ENCODE results near the gene HAAO. TPM values are rescaled to one million over a fixed set of nuclear protein-coding genes. Genes with fewer than 3 reads are reported as not detected.
A peak's percentile ranks its signal among the peaks of the same experiment; 100 is the strongest.
"Not testable (repeated sequence)": the region's sequence is repeated elsewhere in the genome, so short reads cannot be mapped to it uniquely, and the experiment has no call there.

The HAAO gene
- not detected in 2 replicates for total RNA-seq

DNA sequence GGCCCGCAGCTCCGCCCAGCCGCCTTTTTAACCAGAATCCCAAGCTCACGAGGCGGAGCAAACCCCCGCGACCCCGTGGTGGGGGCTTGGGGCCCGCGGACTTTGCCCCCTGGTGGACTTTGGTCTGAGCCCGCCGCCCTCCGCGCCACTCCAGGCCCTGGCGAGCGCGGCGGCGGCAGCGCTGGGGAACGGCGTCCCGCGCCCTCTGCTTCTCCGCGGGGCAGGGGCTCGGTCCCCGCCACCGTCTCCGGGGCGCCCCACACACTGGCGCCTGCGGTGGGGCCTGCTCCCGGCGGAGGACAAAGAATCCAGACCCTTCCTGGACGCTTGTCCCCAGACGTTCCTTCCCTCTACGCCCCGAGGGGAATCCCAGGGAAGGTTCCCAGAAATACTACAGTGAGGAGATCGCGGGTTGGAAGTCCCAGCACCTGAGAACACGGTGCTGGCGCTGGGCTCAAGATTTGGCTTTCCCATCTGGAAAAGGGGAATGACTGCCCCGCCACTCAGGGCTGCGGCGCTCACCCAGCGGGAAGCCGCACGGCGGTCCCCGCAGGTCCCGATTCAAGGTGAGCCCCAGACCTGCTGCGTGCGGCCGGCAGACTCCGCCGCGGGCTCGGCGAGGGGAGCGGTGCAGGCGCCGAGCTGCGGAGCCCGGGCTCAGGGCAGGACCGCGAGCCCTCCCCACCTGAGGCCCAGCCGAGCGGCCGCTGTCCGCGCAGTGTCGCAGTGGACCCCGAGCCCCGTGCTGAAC, at the start of gene HAAO:
HAAO (minus strand) TSS at position 1 of the 751 bp plus-strand sequence. CDS start 47 bp downstream, outside the sequence.
- peak; percentile 15 for DNase-seq

- no peak for DNase-seq
Observed at GRCh38 chr2:42841344-42841743, 49.0 kb upstream of the HAAO start.

- DNase-seq = no peak
Observed at GRCh38 chr2:42840760-42841159, 48.4 kb upstream of the HAAO start.

DNA sequence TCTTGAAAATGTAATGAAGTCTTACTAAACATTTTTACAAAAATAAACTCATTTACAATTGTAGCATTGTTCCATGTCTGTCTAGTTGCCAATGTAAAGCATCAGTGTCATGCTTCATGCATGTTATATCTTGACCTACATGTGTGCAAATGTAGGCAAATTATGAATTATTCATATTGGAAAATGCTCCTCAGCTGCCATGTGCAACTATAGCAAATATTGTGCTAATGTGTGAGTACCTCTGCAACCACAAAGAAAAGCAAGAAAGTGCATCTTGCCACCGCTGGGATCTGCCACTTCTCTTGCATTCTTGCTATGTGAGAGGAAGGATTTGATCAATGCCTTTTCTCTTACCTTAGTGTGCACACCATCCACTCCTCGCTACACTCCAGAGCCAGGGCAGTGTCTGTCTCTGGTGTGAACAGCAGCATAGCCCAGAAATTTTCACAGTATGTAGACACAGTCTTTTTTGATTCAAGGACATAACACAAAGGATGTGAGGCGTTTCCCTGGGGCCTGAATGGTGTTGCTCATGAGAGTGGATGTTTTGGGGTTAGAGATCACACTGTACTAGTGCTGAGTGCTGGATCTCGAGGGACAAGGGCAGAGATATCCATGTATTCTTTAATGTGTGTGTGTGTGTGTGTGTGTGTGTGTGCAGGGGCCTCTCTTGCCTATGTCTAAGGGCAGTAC, 47.6 kb upstream of the HAAO start:
- no peak for DNase-seq

DNA sequence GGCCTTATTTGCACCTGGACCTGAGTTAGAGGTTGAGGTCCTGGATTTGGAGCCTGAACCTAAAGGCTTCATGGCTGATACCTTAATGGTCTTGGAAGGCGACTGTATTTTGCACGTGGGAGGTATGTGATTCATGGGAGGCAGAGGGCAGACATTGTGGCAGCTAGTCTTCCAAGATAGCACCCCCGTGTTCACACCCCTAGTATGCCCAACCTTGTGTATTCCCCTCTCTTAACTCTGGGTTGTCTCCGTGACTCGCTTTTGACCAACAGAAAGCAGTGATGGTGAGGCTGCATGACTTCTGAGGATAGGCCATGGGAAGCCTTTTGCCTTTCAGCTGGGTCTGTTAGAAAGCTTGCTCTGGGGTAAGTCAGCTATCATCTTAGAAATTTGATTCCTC, 45.8 kb upstream of the HAAO start:
- no peak for DNase-seq

GRCh38 chr2:42835577-42836371, 43.4 kb upstream of the HAAO start:
- DNase-seq = peak; percentile 90

DNA sequence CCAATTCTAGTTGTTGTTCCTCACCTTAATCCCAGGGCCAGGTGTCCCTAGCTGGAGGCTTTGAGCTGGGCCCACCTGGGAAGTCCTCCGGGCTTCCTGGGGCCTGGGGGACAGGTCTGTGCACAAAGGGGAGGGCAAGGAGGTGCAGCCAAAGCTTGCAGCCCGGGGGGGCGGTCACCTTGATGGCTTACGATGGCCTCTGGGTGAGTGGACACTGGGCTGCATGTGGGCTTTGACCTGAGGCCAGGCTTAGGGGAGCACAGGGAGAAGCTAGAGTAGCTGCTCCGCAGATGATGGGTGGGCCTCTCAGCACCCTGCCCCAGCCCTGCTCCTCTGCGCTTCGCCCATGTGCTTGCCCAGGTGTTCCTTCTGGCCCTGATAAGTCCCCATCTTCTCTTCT, 41.8 kb upstream of the HAAO start:
- DNase-seq = no peak

- no peak for DNase-seq
Observed at GRCh38 chr2:42832289-42832634, 39.9 kb upstream of the HAAO start.

DNA sequence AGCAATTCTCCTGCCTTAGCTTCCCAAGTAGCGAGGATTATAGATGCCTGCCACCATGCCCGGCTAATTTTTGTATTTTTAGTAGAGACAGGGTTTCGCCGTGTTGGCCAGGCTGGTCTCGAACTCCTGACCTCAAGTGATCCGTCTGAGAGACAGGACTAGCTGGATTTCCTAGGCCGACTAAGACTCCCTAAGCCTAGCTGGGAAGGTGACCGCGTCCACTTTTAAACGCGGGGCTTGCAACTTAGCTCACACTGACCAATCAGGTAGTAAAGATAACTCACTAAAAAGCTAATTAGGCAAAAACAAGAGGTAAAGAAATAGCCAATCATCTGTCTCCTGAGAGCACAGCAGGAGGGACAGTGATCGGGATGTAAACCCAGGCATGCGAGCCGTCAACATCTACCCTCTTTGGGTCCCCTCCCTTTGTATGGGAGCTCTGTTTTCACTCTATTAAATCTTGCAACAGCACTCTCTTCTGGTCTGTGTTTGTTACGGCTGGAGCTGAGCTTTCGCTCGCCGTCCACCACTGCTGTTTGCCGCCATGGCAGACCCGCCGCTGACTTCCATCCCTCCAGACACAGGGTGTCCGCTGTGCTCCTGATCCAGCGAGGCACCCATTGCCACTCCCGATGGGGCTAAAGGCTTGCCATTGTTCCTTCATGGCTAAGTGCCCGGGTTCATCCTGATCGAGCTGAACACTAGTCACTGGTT, 39.3 kb upstream of the HAAO start:
- DNase-seq = not testable (repeated sequence)

DNA sequence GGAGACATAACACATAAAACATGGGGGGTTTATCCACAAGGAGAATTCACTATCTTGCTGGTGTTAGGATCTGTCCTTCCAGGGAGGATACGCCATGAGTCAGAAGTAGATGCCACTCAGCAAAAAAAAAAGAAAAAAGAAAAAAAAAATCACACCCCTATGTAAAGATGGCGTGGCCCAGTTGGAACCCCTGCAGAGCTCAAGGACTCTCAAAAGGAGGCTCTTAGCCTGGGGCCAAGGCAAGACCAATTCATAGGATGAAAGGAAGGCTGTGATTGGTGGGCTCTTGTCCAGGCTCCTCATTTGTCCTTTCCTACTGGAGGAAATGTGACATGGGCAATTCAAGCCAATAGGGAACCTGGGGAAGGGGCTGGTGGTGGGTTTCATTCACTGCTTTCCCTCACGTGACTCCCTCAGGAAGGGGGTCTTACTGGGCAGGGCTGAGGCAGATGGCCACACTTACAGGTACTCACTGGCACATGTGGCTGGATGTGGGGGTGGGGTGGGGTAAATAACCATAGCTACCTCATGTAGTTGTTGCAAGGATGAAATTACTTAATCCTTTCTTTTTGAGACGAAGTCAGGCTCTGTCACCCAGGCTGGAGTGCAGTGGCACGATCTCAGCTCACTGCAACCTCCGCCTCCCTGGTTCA, 38.7 kb upstream of the HAAO start:
- DNase-seq = peak; percentile 7

GRCh38 chr2:42829671-42830440, 37.5 kb upstream of the HAAO start:
- no peak for DNase-seq

- DNase-seq = peak; percentile 85
Observed at GRCh38 chr2:42828487-42829425, 36.4 kb upstream of the HAAO start.

GRCh38 chr2:42827647-42828486, 35.5 kb upstream of the HAAO start:
- peak; percentile 91 for DNase-seq

DNA sequence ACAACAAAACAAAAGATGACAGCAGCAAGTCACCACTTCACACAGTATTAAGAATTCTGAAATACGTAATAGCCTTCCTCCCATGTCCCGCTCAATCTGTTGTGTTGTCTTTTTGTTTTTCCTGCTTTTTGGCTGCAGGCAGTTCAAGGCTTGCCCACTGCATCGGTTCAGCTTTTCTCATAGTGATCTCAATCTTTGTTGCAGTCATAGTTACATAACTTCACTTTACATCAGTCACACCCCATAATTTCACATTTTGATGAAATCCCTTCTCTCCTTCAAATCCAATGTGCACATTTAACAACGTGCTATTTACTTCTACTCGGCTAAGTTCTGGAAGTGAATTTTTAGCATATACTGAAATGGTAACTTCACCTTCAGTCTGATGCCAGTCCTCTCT, 33.8 kb upstream of the HAAO start:
- no peak for DNase-seq

- DNase-seq = no peak
Observed at GRCh38 chr2:42824454-42824807, 32.0 kb upstream of the HAAO start.

DNA sequence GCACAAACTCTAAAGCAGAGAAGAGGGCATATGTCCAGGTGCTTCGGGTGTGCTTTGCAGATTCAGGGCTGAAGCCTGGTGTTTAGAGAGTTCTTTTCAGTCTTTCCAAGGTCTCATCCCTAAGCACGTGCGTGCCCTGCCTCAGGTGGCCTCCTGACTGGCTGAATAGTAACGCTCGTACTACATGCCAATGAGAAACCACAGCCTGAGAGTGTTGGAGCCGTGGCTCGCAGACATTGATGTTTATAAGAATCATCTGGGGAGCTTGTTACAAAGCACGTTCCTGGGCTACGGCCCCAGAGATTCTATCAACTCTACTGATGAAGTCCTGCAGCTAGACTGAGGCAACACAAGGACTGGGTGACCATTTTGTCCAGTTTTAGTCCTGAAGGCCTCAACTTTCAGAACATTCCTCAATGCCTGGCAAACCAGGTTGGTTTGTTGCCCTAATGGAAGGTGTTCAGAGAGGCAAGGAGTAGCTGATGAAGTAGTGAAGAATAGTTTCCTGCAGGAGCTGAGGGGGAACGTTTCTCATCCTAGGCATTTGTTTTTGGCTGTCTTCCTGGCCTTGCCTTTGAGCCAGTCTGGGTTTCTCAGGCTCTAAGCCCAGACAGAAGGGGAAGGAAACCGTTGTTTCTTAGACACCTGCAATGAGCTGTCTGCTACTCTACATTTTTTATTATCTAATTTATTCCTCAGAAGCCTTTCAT, 31.5 kb upstream of the HAAO start:
- no peak for DNase-seq

GRCh38 chr2:42819160-42819559, 26.8 kb upstream of the HAAO start:
- no peak for DNase-seq

DNA sequence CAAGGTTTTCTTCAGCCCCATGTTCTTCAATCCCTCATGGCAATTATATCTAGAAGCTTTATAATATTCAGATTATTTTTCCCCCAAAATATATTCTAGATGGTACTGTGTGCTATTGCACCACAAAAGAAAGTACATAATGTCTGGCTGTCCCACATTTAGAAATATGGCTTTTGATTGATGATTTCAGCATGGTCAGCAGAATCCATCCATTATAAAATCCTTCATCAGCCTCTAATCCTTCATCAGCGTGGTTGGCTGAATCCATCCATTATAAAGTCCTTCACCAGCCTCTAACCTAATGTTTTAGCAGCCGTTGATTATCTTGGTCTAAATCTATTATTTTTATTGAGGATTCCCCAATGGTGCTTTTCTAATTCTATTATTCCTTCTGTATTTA, 23.3 kb upstream of the HAAO start:
- no peak for DNase-seq

DNA sequence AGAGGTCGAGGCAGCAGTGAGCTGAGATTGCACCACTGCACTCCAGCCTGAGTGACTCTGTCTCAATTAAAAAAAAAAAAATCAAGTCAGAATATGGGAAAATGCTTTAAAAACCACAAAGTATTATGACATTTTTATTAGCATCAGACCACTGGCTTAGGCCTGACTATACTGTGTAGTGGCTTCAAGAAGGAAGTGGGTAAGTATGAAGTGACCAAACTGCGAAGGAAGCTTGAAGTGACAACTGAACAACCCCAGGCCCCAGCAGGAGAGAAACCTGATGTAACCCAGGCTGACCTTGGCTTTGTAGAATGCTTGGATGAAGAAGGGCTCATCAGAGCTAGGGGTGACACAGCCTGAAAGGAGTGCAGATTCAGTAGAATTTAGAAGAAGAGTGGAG, 21.4 kb upstream of the HAAO start:
- DNase-seq = no peak

Data from dermis blood vessel endothelial cell (primary cell).